ENCODE data around the gene CSKMT. TPM values are rescaled to one million over a fixed set of nuclear protein-coding genes. Genes with fewer than 3 reads are reported as not detected.

Gene CSKMT
- total and polyA plus RNA-seq, 10 of the 15 experiments (the other 5 are each of a cell fraction or from before 2014, with no cell fraction given): 7.0 to 213 (median 21.6) TPM

DNA sequence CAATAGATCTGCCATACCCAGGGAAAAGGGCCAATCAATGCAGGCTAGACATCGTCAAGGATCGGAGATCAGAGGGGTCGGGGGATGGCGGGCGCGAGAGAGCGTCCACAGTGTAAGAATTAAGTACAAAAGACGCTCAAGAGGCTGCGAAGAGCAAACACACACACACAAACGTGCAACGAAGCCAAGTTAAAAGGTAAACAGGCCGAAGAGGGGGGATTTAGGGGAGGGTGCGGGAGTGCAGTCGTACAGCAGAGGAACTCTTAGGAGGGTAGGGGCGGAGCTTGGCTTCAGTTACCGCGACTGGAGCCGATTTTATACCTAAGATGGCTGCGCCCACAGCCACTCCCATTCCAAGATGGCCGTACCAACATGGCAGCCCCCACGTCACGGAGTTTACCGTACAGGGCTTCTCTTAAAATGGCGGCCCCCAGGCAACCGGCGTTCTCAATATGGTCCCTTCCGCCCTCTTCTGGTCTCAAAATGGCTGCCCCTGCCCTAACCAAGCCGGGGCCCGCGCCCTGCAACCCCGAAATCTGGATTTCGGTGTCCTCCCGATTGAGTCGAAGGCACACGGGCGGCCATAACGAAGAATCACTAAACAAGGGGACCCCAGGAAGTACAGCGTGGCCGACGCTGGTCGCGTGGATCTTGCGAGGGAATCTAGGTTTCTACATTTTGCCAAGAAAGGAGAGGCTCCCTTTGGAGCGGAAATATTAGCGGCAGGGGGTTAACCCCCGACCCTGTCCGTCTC, 44.3 kb downstream of the CSKMT start (continued):
- TF ChIP-seq MXI1 (IDR thresholded peaks at IDR 0.05; ENCODE audit: low read depth, low read length) (no peak; the same call in none of the 2 replicates), ZNF622 (IDR thresholded peaks at IDR 0.05) (no peak), EP300 (IDR thresholded peaks at IDR 0.05; ENCODE audit: borderline replicate concordance in 1 of 2, control insufficient read depth in 1 of 2, low read depth in 2 of 2, low read length in 2 of 2) (peak in 1 of 2 experiments; percentile 32; a peak in 1 of 4 replicates), BHLHE40 (IDR thresholded peaks at IDR 0.05; ENCODE audit: borderline replicate concordance in 1 of 2, low read depth in 2 of 2, low read length in 1 of 2) (peak in 1 of 2 experiments; percentile 13; a peak in 1 of 4 replicates), KDM1A (IDR thresholded peaks at IDR 0.05; ENCODE audit: borderline replicate concordance) (no peak), RAD51 (IDR thresholded peaks at IDR 0.05) (no peak), POU2F2 (IDR thresholded peaks at IDR 0.05; ENCODE audit: borderline replicate concordance, low read depth, low read length) (peak; percentile 47; the same call in 2 of the 3 replicates), TCF3 (IDR thresholded peaks at IDR 0.05; ENCODE audit: borderline replicate concordance, insufficient read depth, low read depth, low read length) (no peak), YY1 (IDR thresholded peaks at IDR 0.05; ENCODE audit: low read depth, low read length) (peak; percentile 100), ZSCAN29 (IDR thresholded peaks at IDR 0.05) (no peak), CHD1 (IDR thresholded peaks at IDR 0.05; ENCODE audit: low read depth, low read length) (0 out of 2 replicates have a peak, but pooled peaks have one; percentile 71), CHD2 (IDR thresholded peaks at IDR 0.05; ENCODE audit: borderline replicate concordance, low read depth, low read length) (no peak), EED (IDR thresholded peaks at IDR 0.05; ENCODE audit: low read depth) (no peak), SIX5 (IDR thresholded peaks at IDR 0.05; ENCODE audit: low read depth, low read length, severe bottlenecking) (peak; percentile 84), POLR2A (IDR thresholded peaks at IDR 0.05; ENCODE audit: low read depth, low read length) (peak; percentile 72)
- TF ChIP-seq, protein P1, sequence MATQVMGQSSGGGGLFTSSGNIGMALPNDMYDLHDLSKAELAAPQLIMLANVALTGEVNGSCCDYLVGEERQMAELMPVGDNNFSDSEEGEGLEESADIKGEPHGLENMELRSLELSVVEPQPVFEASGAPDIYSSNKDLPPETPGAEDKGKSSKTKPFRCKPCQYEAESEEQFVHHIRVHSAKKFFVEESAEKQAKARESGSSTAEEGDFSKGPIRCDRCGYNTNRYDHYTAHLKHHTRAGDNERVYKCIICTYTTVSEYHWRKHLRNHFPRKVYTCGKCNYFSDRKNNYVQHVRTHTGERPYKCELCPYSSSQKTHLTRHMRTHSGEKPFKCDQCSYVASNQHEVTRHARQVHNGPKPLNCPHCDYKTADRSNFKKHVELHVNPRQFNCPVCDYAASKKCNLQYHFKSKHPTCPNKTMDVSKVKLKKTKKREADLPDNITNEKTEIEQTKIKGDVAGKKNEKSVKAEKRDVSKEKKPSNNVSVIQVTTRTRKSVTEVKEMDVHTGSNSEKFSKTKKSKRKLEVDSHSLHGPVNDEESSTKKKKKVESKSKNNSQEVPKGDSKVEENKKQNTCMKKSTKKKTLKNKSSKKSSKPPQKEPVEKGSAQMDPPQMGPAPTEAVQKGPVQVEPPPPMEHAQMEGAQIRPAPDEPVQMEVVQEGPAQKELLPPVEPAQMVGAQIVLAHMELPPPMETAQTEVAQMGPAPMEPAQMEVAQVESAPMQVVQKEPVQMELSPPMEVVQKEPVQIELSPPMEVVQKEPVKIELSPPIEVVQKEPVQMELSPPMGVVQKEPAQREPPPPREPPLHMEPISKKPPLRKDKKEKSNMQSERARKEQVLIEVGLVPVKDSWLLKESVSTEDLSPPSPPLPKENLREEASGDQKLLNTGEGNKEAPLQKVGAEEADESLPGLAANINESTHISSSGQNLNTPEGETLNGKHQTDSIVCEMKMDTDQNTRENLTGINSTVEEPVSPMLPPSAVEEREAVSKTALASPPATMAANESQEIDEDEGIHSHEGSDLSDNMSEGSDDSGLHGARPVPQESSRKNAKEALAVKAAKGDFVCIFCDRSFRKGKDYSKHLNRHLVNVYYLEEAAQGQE (IDR thresholded peaks at IDR 0.05; ENCODE audit: low read depth, low read length): no peak
- TF ChIP-seq, protein P2, sequence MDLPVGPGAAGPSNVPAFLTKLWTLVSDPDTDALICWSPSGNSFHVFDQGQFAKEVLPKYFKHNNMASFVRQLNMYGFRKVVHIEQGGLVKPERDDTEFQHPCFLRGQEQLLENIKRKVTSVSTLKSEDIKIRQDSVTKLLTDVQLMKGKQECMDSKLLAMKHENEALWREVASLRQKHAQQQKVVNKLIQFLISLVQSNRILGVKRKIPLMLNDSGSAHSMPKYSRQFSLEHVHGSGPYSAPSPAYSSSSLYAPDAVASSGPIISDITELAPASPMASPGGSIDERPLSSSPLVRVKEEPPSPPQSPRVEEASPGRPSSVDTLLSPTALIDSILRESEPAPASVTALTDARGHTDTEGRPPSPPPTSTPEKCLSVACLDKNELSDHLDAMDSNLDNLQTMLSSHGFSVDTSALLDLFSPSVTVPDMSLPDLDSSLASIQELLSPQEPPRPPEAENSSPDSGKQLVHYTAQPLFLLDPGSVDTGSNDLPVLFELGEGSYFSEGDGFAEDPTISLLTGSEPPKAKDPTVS (IDR thresholded peaks at IDR 0.05; ENCODE audit: low read depth, low read length): peak; percentile 37; the same call in 1 of the 2 replicates
- TF ChIP-seq, protein P3, sequence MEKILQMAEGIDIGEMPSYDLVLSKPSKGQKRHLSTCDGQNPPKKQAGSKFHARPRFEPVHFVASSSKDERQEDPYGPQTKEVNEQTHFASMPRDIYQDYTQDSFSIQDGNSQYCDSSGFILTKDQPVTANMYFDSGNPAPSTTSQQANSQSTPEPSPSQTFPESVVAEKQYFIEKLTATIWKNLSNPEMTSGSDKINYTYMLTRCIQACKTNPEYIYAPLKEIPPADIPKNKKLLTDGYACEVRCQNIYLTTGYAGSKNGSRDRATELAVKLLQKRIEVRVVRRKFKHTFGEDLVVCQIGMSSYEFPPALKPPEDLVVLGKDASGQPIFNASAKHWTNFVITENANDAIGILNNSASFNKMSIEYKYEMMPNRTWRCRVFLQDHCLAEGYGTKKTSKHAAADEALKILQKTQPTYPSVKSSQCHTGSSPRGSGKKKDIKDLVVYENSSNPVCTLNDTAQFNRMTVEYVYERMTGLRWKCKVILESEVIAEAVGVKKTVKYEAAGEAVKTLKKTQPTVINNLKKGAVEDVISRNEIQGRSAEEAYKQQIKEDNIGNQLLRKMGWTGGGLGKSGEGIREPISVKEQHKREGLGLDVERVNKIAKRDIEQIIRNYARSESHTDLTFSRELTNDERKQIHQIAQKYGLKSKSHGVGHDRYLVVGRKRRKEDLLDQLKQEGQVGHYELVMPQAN (conservative IDR thresholded peaks at IDR 0.05): peak; percentile 52
- TF ChIP-seq, protein P4, sequence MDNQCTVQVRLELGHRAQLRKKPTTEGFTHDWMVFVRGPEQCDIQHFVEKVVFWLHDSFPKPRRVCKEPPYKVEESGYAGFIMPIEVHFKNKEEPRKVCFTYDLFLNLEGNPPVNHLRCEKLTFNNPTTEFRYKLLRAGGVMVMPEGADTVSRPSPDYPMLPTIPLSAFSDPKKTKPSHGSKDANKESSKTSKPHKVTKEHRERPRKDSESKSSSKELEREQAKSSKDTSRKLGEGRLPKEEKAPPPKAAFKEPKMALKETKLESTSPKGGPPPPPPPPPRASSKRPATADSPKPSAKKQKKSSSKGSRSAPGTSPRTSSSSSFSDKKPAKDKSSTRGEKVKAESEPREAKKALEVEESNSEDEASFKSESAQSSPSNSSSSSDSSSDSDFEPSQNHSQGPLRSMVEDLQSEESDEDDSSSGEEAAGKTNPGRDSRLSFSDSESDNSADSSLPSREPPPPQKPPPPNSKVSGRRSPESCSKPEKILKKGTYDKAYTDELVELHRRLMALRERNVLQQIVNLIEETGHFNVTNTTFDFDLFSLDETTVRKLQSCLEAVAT (IDR thresholded peaks at IDR 0.05): peak; percentile 67
- TF ChIP-seq, protein P5, sequence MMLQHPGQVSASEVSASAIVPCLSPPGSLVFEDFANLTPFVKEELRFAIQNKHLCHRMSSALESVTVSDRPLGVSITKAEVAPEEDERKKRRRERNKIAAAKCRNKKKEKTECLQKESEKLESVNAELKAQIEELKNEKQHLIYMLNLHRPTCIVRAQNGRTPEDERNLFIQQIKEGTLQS (IDR thresholded peaks at IDR 0.05; ENCODE audit: borderline replicate concordance, extremely low read depth, low read depth, low read length): peak; percentile 43; the same call in 1 of the 2 replicates
